IPS-18c (cell line): ENCODE measurements around the gene ZNF605.
"Not testable (repeated sequence)": the region's sequence is repeated elsewhere in the genome, so short reads cannot be mapped to it uniquely, and the experiment has no call there.

ENCODE experiments used
- H3K4me3 ChIP-seq: 2 replicates; pipeline ENCODE4 v1.7.0; 2013; ENCODE audit warnings: low read depth, mild to moderate bottlenecking, low read length, moderate library complexity; ENCODE audit not compliant: insufficient read depth
- H3K9me3 ChIP-seq: one replicate; pipeline ENCODE4 v1.6.1; 2013; ENCODE audit warnings: mild to moderate bottlenecking, low read length, moderate library complexity; ENCODE audit not compliant: control insufficient read depth, insufficient read depth

Gene ZNF605

GRCh38 chr12:132956011-132956788 lies at the start of gene ZNF605:
ZNF605 (minus strand) TSS chr12:132956306; CDS start chr12:132945635, 10,671 bp downstream.
- Histone ChIP-seq H3K9me3 (peaks cover 22% of the 10 kb centered on the region), H3K4me3 (peak within 1 kb of the TSS; percentile 72)

DNA sequence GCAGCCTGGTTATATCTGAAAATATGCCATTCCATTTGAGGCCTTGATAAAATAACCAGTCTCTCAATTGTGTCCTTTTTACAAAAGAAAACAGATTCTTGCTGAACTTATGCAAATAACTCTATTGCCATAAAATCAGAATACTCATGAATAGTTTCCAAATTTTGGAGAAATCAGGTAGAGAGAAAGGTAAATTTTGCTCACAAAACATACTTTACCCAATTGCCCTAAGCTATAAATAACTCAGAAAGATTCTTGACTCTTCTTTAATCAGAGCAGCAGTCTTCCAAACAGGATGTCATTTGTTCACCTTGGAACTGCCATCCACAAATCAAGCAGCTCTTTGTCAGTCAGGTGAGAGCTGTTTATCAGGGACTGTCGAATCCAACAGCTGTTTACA lies 42.6 kb upstream of the ZNF605 start:
- Histone ChIP-seq H3K9me3 (peaks cover 19% of the 10 kb centered on the region), H3K4me3 (no peak overlapping the region)

GRCh38 chr12:132986885-132987225 lies 30.7 kb upstream of the ZNF605 start:
- peaks cover 4% of the 10 kb centered on the region for H3K9me3 ChIP-seq
- H3K4me3 ChIP-seq: peak overlapping the region; percentile 81

DNA sequence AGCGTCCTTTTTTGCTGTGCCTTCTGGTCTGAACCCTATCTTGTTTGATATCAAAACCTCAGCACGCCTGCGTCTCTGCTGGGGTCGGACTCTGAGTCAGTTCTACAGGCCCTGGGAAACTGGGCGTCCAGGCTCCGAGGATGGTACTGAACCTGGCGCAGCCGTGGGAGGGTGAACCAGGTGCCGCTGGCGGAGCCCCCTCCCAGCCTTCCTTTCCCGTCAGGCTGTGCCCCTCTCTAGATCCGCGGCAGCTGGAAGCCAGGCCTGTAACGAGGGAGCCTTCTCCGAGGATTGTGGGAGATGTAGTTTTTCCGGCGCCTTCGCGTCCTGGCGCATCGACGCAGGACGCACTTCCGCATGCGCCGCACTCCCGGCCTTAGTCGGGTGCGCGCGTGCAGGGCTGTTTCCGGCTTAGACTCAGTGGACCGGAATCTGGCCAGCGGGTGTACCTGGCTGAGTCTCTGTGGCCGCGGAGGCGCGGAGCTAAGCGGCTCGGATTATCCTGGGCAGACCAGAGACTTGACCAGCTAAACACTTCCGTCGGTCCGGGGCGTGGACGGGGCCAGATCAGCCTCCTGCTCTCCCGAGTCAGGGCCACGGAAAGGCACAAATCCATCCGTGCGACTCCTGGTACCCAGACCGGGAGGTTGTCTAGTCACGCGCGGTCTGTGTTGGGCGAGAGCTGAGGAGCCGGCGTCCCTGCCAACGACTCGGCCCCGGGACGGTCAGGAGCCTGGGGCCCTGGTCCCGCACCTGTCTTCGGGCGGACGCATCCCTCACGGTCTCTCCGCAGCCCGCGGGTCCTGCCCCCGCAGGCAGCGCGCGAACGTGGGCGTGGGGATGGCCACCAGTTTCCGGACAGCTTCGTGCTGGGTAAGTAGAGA lies 30.1 kb upstream of the ZNF605 start, which contains the start of gene ZNF26:
TSS of gene ZNF26 (plus strand) at position 367 of the 884 bp plus-strand sequence. CDS start at position 841, 474 bp downstream.
- Histone ChIP-seq H3K4me3 (peak within 1 kb of the TSS; percentile 81), H3K9me3 (peaks cover 2% of the 10 kb centered on the region)

DNA sequence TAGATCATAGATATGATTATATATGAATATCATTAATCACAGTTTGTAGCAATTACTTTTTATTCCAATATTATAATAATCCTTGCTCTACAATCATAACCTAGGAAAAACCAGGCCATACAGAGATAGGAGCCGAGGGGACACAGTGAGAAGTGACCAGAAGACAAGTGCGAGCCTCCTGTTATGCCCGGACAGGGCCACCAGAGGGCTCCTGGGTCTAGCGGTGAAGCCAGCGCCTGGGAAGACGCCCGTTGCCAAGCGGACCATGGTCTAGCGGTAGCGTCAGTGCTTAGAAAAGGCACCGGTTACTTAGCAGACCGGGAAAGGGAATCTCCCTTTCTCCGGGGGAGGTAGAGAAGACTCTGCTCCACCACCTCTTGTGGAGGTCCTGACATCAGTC lies 20.8 kb upstream of the ZNF605 start:
- peaks cover 13% of the 10 kb centered on the region for H3K9me3 ChIP-seq

GRCh38 chr12:132972374-132972773 lies 16.3 kb upstream of the ZNF605 start:
- Histone ChIP-seq H3K9me3 (peaks cover 17% of the 10 kb centered on the region), H3K4me3 (no peak overlapping the region)

More for the DNA sequence above, 20.8 kb upstream of the ZNF605 start:
- not testable (repeated sequence) for H3K4me3 ChIP-seq

DNA sequence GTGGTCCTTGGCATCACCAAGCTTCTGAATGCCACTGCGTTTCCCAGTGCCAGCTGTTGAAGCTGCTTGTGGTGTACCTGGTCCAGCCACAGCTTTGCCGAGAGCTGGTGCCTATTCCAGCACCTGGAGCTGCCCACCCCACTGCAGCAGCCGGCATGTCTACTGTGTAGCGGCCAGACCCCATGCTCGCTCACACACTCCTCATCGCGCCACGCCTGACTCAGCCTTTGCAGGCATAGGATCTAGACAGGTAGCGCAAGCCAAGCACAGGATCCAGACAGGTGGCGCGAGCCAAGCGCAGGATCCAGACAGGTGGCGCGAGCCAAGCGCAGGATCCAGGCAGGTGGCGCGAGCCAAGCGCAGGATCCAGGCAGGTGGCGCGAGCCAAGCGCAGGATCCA lies 11.6 kb upstream of the ZNF605 start:
- H3K9me3 ChIP-seq: peaks cover 16% of the 10 kb centered on the region
- H3K4me3 ChIP-seq: no peak overlapping the region

DNA sequence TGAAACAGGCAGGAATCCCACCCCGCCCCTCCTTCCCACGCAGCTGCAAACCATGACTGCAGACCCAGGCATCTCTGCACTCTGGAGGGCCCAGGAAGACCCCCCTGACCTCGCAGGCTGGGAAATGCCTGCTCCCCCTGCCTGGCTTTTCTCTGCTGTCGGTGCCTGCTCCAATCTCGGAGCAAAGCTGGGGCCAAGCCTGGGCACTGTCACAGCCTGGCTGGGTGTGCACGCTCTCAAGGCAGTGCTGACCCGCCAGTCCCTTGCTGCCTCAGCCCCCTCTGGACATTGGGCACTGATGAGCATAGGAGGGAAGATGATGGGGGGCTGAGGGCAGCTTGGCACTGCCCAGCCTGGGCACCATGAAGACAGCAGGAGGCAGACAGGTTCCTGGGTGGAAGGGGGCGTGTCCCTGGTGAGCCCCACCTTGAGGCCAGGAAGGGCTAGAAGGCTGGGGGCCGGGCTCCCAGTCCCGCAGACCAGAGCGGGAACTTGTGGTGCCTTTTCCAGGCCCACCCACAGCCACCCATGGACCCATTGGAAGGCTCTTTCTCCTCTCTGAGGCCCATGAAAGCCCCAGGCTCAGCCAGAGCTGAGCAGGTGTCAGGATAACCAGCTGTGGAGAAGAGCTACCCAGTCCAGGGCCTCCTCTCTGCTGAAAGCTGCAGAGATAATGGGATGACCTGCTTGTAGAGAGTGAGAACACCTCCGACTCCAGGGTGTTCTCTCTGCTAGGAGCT lies 10.7 kb upstream of the ZNF605 start:
- Histone ChIP-seq H3K9me3 (peaks cover 16% of the 10 kb centered on the region), H3K4me3 (no peak overlapping the region)

- H3K4me3 ChIP-seq: no peak overlapping the region
- H3K9me3 ChIP-seq: peaks cover 17% of the 10 kb centered on the region
Measured at GRCh38 chr12:132965796-132966195, 9.7 kb upstream of the ZNF605 start.

DNA sequence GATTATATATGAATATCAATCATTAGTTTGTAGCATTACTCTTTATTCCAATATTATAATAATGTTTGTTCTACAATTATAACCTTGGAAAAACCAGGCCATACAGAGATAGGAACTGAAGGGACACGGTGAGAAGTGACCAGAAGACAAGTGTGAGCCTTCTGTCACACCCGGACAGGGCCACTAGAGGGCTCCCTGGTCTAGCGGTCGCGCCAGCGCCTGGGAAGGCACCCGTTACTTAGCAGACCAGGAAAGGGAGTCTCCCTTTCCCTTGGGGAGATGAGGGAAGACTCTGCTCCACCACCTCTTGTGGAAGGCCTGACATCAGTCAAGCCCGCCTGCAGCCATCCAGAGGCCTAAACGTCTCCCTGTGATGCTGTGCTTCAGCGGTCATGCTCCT lies 7.8 kb upstream of the ZNF605 start:
- peaks cover 16% of the 10 kb centered on the region for H3K9me3 ChIP-seq
- not testable (repeated sequence) for H3K4me3 ChIP-seq

GRCh38 chr12:132961790-132962189 lies 5.7 kb upstream of the ZNF605 start:
- peaks cover 19% of the 10 kb centered on the region for H3K9me3 ChIP-seq
- H3K4me3 ChIP-seq: not testable (repeated sequence)

DNA sequence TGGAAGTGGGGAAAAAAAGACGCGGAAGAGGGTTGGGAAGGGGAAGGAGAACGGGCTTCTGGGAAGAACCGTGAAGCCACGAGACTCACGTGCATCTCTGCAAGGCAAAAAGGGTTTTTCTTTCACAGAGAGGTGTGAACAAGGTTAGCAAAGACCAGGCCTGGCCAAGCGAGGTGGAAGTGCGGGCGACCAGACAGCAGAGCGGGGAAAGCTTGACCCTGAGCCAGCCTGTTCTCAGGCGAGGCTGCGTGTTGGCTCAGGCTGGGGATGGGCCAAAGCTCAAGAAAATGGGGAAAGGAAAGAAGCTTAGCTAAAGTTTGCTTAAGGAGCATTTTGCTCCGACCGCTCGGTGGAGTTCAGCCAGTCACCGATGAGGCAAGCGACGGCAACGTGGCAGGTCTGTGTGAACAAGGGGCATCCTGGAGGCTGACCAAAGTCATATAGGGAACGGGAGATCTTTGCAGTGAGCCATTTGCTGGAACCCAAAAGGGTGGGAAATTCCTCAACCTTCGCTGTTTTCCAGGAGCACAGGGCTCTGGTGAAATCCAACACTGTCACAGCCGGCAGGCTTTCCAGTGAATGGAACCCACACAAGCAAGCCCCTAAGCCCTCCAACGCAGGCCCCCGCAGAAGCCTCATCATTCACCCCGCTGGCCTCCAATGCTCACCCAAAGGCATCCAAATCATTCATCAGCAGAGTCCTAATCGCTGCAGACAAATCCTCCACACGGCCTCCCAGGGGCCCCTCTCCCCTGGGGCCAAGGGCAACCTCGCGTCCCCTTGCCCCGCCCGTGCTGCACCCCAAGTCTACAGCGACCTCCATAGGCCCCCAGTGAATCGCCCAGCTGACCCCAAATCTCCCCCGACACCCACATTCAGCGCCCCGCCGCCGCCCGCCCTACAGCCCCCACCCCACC lies 754 bp downstream of the ZNF605 start:
- Histone ChIP-seq H3K9me3 (peaks cover 19% of the 10 kb centered on the region), H3K4me3 (peak overlapping the region; percentile 72)

GRCh38 chr12:132954471-132955048 lies 1.5 kb downstream of the ZNF605 start:
- H3K9me3 ChIP-seq: peaks cover 19% of the 10 kb centered on the region
- H3K4me3 ChIP-seq: peak overlapping the region; percentile 72; the same call in 1 of the 2 replicates

DNA sequence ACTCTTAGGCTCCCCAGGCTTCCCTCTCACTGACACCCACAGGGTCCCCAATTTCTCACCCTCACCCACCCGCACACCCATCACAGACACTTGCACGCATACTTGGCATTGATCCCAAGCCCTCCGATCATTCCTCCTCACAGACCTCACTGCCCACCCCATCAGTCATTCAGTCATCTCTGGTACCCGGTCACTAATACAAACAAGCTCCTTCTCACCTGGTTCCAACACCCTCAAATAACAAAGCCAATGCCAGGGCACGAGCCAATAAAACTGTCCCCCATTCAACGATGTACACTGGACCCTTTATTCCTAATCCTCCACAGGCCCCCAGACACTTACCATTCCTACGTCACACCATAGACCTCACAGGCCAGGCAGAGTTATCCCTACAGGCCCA lies 2.3 kb downstream of the ZNF605 start:
- peaks cover 19% of the 10 kb centered on the region for H3K9me3 ChIP-seq
- H3K4me3 ChIP-seq: no peak overlapping the region; the same call in 1 of the 2 replicates

DNA sequence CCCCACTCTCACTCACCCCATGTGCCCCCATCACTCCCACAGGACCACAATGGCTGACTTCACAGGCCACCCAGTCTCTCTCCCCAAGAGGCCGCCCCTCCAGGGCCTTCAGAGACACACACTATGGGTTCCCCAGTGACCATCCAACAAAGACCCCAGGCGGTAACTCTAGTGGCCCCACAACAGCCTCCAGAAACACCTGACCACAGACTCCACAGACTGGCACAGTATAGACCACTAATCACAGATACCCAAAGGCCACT lies 3.0 kb downstream of the ZNF605 start:
- Histone ChIP-seq H3K9me3 (peaks cover 21% of the 10 kb centered on the region), H3K4me3 (no peak overlapping the region)

DNA sequence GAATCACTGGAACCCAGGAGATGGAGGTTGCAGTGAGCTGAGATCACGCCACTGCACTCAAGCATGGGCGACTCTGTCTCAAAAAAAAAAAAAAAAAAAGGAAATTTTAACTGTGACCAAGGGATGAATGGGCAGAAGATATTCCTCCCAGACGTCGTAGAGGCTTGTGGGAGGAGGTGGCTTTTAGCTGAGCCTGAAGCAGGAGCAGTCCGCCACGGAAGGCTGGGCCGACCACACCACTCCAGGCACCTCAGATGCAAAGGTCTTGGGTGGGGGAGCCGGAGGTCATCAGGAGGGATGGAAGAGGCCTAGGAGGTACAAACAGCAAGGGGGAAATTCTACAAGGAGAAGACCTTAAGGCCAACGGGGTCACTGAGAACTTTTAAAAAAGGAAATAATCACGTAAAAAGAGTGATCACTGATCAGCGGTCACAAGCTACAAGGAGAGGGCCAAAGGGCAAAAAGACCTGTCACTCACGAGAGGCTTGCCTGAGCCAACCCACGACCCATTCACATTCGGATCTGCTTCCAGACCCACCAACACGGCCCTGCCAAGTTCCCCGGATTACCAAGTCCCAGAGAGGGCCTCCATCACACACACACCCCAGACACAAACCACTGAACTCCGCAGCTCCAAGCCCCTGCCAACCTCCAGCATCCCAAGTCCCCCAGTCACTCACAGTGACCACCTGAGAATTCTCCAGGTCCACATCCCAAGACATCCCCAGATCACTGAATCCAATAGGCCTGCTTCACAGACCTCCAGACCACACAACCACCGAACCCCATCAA lies 3.5 kb downstream of the ZNF605 start:
- Histone ChIP-seq H3K9me3 (peaks cover 23% of the 10 kb centered on the region), H3K4me3 (no peak overlapping the region)
